Measurements from ENCODE around the gene TNS1. TPM values are rescaled to one million over a fixed set of nuclear protein-coding genes. Genes with fewer than 3 reads are reported as not detected.

TNS1 gene
- polyA plus RNA-seq, 3 donors: 0.26 to 1.6 (median 1.5) TPM

DNA sequence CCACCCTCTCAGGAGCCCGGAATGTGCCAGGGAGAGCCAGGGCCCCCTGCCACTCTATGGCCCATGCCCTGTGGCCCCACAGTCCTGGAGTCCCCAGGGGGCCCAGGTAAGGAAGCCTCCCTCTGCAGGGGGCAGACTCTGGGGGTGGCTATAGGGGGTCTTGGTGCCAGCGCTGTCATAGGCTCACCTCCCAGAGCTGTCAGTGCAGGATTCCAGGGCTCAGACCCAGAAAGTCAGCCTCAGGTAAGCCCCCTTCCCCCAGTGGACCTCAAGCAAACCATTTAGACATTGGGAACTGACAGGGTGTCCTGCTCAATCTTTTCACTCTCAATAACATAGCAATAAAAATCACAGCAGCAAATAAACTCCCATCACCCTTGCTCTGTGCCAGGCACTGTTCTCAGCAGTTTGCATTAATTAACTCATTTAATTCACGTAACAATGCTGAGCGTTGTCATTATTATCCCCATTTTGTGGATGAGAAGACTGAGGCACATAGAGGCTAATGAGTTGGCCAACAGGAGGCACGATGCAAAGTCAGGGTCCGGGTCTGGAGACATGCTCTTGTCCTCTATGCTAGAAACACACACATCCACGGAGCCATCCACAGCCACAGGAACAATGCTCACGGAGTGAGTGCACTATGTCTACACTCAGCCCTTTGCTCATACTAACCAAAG is 79.6 kb downstream of the TNS1 start:
- Histone ChIP-seq H3K4me1 (ENCODE audit: control insufficient read depth in 1 of 2, insufficient read depth in 2 of 2, low read length in 2 of 2) (peaks cover 13 to 14% of the 10 kb centered on the region in 2 donors), H3K9me3 (replicated peaks in 1 of 2; ENCODE audit: control insufficient read depth in 1 of 2, insufficient read depth in 1 of 2, low read length in 2 of 2) (no peaks in the 10 kb centered on the region), H3K4me3 (replicated peaks in 1 of 3; ENCODE audit: low read depth in 2 of 3, low read length in 3 of 3) (no peak overlapping the region), H3K4me2 (replicated peaks; ENCODE audit: extremely low read depth, low read length, poor library complexity, severe bottlenecking) (no peak overlapping the region), H3K79me2 (ENCODE audit: insufficient read depth, low read length) (no peaks in the 10 kb centered on the region), H4K20me1 (ENCODE audit: insufficient read depth, low read length) (no peaks in the 10 kb centered on the region), H3K27me3 (ENCODE audit: control insufficient read depth in 2 of 2, insufficient read depth in 2 of 2, low read length in 2 of 2) (no peaks in the 10 kb centered on the region), H3K36me3 (replicated peaks in 1 of 2; ENCODE audit: control insufficient read depth in 1 of 2, insufficient read depth in 2 of 2, low read length in 2 of 2) (no peaks in the 10 kb centered on the region), H3K27ac (ENCODE audit: low read depth in 1 of 2, low read length in 2 of 2) (no peak overlapping the region), H2AFZ (ENCODE audit: insufficient read depth, low read depth, low read length, poor library complexity, severe bottlenecking) (no peak overlapping the region), H3K9ac (ENCODE audit: insufficient read depth, low read length, poor library complexity, severe bottlenecking) (no peak overlapping the region)
- intact Hi-C loops (cut with micrococcal nuclease): no loop called here
- Mint-ChIP-seq H3K36me3 (peaks cover 0 to 15% of the 10 kb centered on the region in 2 donors), H3K4me3 (no peak overlapping the region), H3K27me3 (ENCODE audit: low read depth in 3 of 3) (peaks cover 3 to 7% (median 4%) of the 10 kb centered on the region in 3 donors), H3K9me3 (peaks cover 0 to 2% (median 0%) of the 10 kb centered on the region in 7 donors), H3K4me1 (peaks cover 13% of the 10 kb centered on the region), H3K27ac (no peak overlapping the region)
- DNase-seq: no peak
- TF ChIP-seq, protein P1, sequence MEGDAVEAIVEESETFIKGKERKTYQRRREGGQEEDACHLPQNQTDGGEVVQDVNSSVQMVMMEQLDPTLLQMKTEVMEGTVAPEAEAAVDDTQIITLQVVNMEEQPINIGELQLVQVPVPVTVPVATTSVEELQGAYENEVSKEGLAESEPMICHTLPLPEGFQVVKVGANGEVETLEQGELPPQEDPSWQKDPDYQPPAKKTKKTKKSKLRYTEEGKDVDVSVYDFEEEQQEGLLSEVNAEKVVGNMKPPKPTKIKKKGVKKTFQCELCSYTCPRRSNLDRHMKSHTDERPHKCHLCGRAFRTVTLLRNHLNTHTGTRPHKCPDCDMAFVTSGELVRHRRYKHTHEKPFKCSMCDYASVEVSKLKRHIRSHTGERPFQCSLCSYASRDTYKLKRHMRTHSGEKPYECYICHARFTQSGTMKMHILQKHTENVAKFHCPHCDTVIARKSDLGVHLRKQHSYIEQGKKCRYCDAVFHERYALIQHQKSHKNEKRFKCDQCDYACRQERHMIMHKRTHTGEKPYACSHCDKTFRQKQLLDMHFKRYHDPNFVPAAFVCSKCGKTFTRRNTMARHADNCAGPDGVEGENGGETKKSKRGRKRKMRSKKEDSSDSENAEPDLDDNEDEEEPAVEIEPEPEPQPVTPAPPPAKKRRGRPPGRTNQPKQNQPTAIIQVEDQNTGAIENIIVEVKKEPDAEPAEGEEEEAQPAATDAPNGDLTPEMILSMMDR (IDR thresholded peaks at IDR 0.05): no peak
- 96% methylated on average over 6 of the region's 8 CpGs for WGBS (ENCODE audit: insufficient coverage)

DNA sequence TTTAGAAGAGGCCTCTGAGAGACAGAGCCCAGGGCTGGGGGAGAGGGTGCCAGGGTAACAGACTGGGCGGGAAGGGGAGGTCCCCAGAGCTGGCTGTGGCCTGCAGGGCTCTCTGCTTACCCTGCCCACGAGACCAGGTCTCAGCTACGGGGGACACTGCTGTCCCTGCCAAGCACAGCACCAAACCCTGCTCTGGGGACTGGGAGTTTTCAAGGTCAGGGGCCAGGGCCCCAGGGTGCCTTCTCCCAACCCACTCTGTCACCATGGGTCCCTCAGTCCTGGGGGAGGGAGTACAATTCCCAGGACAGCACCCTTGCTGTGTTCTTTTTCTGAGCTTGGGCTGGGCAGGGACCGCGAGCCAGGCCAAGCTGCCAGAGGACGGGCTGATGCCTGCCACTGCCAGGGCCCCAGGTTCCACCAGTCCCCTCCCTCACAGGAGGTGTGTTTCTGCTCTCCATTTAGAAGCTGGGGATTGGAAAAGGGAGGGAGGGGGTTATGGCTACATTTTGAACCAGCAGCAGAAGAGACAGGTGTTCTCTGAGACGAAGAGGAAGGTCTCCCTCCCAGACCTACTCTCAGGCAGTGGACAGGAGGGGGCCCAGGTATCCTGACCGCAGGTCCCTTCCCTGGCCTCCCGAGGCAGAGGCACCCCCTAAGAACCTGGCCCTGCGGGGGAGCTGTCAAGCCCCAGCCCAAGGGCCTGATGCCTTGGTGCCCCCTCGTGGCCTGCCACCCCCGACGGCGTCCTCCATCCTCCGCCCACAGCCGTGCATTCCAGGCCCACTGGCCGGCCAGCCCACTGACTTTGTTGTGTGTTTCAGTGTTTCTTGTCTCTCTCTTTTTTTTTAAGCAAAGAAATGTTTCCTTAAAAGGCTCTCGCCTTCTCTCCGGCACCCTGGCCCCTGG is 80.4 kb downstream of the TNS1 start:
- 97% methylated on average over 11 of the region's 19 CpGs for WGBS (ENCODE audit: insufficient coverage)
- intact Hi-C loops (cut with micrococcal nuclease): no loop called here
- H2AFZ ChIP-seq (ENCODE audit: insufficient read depth, low read depth, low read length, poor library complexity, severe bottlenecking): no peak overlapping the region
- H3K79me2 ChIP-seq (ENCODE audit: insufficient read depth, low read length): no peaks in the 10 kb centered on the region
- no peak for DNase-seq
- H3K9ac ChIP-seq (ENCODE audit: insufficient read depth, low read length, poor library complexity, severe bottlenecking): no peak overlapping the region
- H3K27me3 ChIP-seq (ENCODE audit: control insufficient read depth in 2 of 2, insufficient read depth in 2 of 2, low read length in 2 of 2): no peaks in the 10 kb centered on the region
- peaks cover 5 to 6% of the 10 kb centered on the region in 2 donors for H3K4me1 ChIP-seq (ENCODE audit: control insufficient read depth in 1 of 2, insufficient read depth in 2 of 2, low read length in 2 of 2)
- no peaks in the 10 kb centered on the region for H3K9me3 ChIP-seq (replicated peaks in 1 of 2; ENCODE audit: control insufficient read depth in 1 of 2, insufficient read depth in 1 of 2, low read length in 2 of 2)
- Mint-ChIP-seq H3K9me3 (peaks cover 0 to 2% (median 0%) of the 10 kb centered on the region in 7 donors), H3K4me1 (peaks cover 5% of the 10 kb centered on the region), H3K4me3 (no peak overlapping the region), H3K36me3 (peaks cover 0 to 19% of the 10 kb centered on the region in 2 donors), H3K27ac (no peak overlapping the region), H3K27me3 (ENCODE audit: low read depth in 3 of 3) (peaks cover 3 to 6% (median 3%) of the 10 kb centered on the region in 3 donors)
- H3K4me2 ChIP-seq (replicated peaks; ENCODE audit: extremely low read depth, low read length, poor library complexity, severe bottlenecking): no peak overlapping the region
- no peak overlapping the region for H3K4me3 ChIP-seq (replicated peaks in 1 of 3; ENCODE audit: low read depth in 2 of 3, low read length in 3 of 3)
- no peak overlapping the region for H3K27ac ChIP-seq (ENCODE audit: low read depth in 1 of 2, low read length in 2 of 2)
- no peaks in the 10 kb centered on the region for H3K36me3 ChIP-seq (replicated peaks in 1 of 2; ENCODE audit: control insufficient read depth in 1 of 2, insufficient read depth in 2 of 2, low read length in 2 of 2)
- TF ChIP-seq, protein P1 (IDR thresholded peaks at IDR 0.05): no peak
- no peaks in the 10 kb centered on the region for H4K20me1 ChIP-seq (ENCODE audit: insufficient read depth, low read length)

All from CD14-positive monocyte (primary cell).